A549 (cell line): ENCODE measurements around the gene DAB1. TPM values are rescaled to one million over a fixed set of nuclear protein-coding genes. Genes with fewer than 3 reads are reported as not detected.

Experiments
- ATAC-seq, 2 experiments: fragments of 200-7000 bp in 1 of 2; fragments of >200 bp in 1 of 2; cut with Nextera tagmentation in 1 of 2; cut with Tn5 transposase in 1 of 2; 3 replicates each; pipeline versions ENCODE4 v1.8.0 to v1.9.1; 2018 to 2020; ENCODE audit warnings: mild to moderate bottlenecking in 1 of 2, moderate library complexity in 1 of 2
- CTCF ChIA-PET: fragments of 300-600 bp; sonication (Branson Sonifier 250); formaldehyde crosslinking; extraction: SDS; loops from one replicate; lab custom pipeline; 2021; ENCODE audit warnings: antibody characterized with exemption, inconsistent platforms; lab: Yijun Ruan, JAX
- POLR2A ChIA-PET: fragments of 350-600 bp; formaldehyde crosslinking; extraction: SDS; loops from one replicate; lab custom pipeline; 2021; ENCODE audit warnings: antibody characterized with exemption, inconsistent platforms; lab: Yijun Ruan, JAX
- DNase-seq, 2 experiments: peaks; one replicate each; pipeline versions ENCODE4 v3.0.0 to v3.0.0-alpha.2; 2011 to 2016; ENCODE audit warnings: low read depth in 1 of 2, low spot score in 1 of 2
- FAIRE-seq: peaks from 2 replicates; lab custom pipeline; 2011; peaks lifted over from hg19 to GRCh38; lab: Jason Lieb, UNC
- H3K27ac ChIP-seq, 2 experiments: fragments of >200 bp; sonication (Bioruptor Twin); formaldehyde crosslinking; 3 replicates each; pipeline ENCODE4 v1.5.1; 2016 to 2017
- H3K4me1 ChIP-seq: fragments of >200 bp; sonication (Bioruptor Twin); formaldehyde crosslinking; 3 replicates; pipeline ENCODE4 v1.6.1; 2016
- H3K4me2 ChIP-seq: fragments of >200 bp; sonication (Bioruptor Twin); formaldehyde crosslinking; 3 replicates; pipeline ENCODE4 v1.6.1; 2016
- H3K4me3 ChIP-seq: fragments of >200 bp; sonication (Bioruptor Twin); formaldehyde crosslinking; 3 replicates; pipeline ENCODE4 v1.5.1; 2016
- H3K9me3 ChIP-seq: fragments of >200 bp; sonication (Bioruptor Twin); formaldehyde crosslinking; 3 replicates; pipeline ENCODE4 v1.6.1; 2016
- CBX8 ChIP-seq: fragments of 200-600 bp; sonication (generic); IDR thresholded peaks from 2 replicates; pipeline ENCODE4 v1.6.1; 2016
- CHD4 ChIP-seq: fragments of 200-600 bp; sonication (generic); IDR thresholded peaks from 2 replicates; pipeline ENCODE4 v1.6.1; 2016; ENCODE audit warnings: antibody characterized with exemption, mild to moderate bottlenecking, borderline replicate concordance
- E2F6 ChIP-seq: IDR thresholded peaks from 2 replicates; pipeline ENCODE4 v1.6.1; 2012; ENCODE audit warnings: low read depth, borderline replicate concordance
- EHMT2 ChIP-seq: fragments of 200-600 bp; sonication (generic); IDR thresholded peaks from 2 replicates; pipeline ENCODE4 v1.6.1; 2016; ENCODE audit warnings: antibody characterized with exemption, low read depth, mild to moderate bottlenecking, moderate library complexity
- EP300 ChIP-seq, 2 experiments: fragments of >200 bp; sonication (Bioruptor Twin); formaldehyde crosslinking; IDR thresholded peaks; 2 replicates in 1 of 2; 3 replicates in 1 of 2; pipeline ENCODE4 v1.6.1; 2016 to 2017
- GATA3 ChIP-seq: IDR thresholded peaks from 2 replicates; pipeline ENCODE4 v1.6.1; 2012; ENCODE audit warnings: borderline replicate concordance
- HDAC2 ChIP-seq: fragments of 200-600 bp; sonication (generic); IDR thresholded peaks from 2 replicates; pipeline ENCODE4 v1.6.1; 2016
- HMGXB4 ChIP-seq: fragments of 250-450 bp; sonication (Bioruptor Pico); IDR thresholded peaks from 2 replicates; pipeline ENCODE4 v1.5.0; 2021; ENCODE audit warnings: mild to moderate bottlenecking, moderate library complexity, borderline replicate concordance
- HOXA7 ChIP-seq: fragments of 250-450 bp; sonication (Bioruptor Pico); IDR thresholded peaks from 2 replicates; pipeline ENCODE4 v1.5.0; 2020; ENCODE audit warnings: mild to moderate bottlenecking, moderate library complexity
- HOXB5 ChIP-seq: fragments of 250-450 bp; sonication (Bioruptor Pico); IDR thresholded peaks from 2 replicates; pipeline ENCODE4 v1.5.0; 2020; ENCODE audit warnings: mild to moderate bottlenecking, moderate library complexity
- MAZ ChIP-seq: fragments of 150-350 bp; IDR thresholded peaks from 2 replicates; pipeline ENCODE4 v1.6.1; 2014; ENCODE audit warnings: antibody characterized with exemption, low read depth, low read length, borderline replicate concordance
- NPAS2 ChIP-seq: fragments of 250-450 bp; sonication (Bioruptor Pico); IDR thresholded peaks from 2 replicates; pipeline ENCODE4 v1.8.0; 2022; ENCODE audit warnings: mild to moderate bottlenecking, moderate library complexity, borderline replicate concordance
- PHF8 ChIP-seq: fragments of 200-600 bp; sonication (generic); IDR thresholded peaks from 2 replicates; pipeline ENCODE4 v1.6.1; 2016; ENCODE audit warnings: low read depth, mild to moderate bottlenecking, antibody characterized with exemption, moderate library complexity, borderline replicate concordance
- POLR2AphosphoS2 ChIP-seq: conservative IDR thresholded peaks from 2 replicates; pipeline ENCODE4 v1.6.1; 2012; ENCODE audit warnings: low read length, improper control_type of control experiment, inconsistent platforms
- RCOR1 ChIP-seq: fragments of 150-350 bp; IDR thresholded peaks from 2 replicates; pipeline ENCODE4 v1.6.1; 2014; ENCODE audit warnings: antibody characterized with exemption, low read length, low read depth
- REST ChIP-seq: fragments of 200-600 bp; sonication (generic); IDR thresholded peaks from 2 replicates; pipeline ENCODE4 v1.6.1; 2016; ENCODE audit warnings: antibody characterized with exemption, mild to moderate bottlenecking, moderate library complexity
- SMC3 ChIP-seq: fragments of >200 bp; sonication (Bioruptor Twin); formaldehyde crosslinking; IDR thresholded peaks from 3 replicates; pipeline ENCODE4 v1.6.1; 2018; ENCODE audit warnings: inconsistent platforms
- ZC3H11A ChIP-seq: fragments of 450-650 bp; IDR thresholded peaks from 2 replicates; pipeline ENCODE4 v1.6.1; 2014; ENCODE audit warnings: antibody characterized with exemption, mild to moderate bottlenecking
- ZNF302 ChIP-seq: fragments of 250-450 bp; sonication (Bioruptor Pico); IDR thresholded peaks from 2 replicates; pipeline ENCODE4 v1.9.0; 2021; ENCODE audit warnings: inconsistent platforms, mild to moderate bottlenecking, moderate library complexity
- ZSCAN20 ChIP-seq: fragments of 250-450 bp; sonication (Bioruptor Pico); IDR thresholded peaks from 2 replicates; pipeline ENCODE4 v1.8.0; 2022; ENCODE audit warnings: mild to moderate bottlenecking, moderate library complexity
- WGBS: methylation state at CpG from one replicate; pipeline ENCODE4 v1.1.6; 2017; ENCODE audit errors: missing lambda C conversion rate; 5-methylcytosine and 5-hydroxymethylcytosine counted together
- polyA plus RNA-seq, 4 experiments: library from polyadenylated mRNA; depleted of rRNA in 3 of 4; stranded (reverse); fragments of >200 nt; fragmentation: RNase III in 1 of 4; extraction: RNeasy Plus Mini Kit Qiagen cat#74134 plus additional on column Dnase treatment in 1 of 4; gene quantifications; 2 replicates in 3 of 4; 3 replicates in 1 of 4; pipeline ENCODE4 v1.2.3, GENCODE V29; 2011 to 2017
- TF ChIP-seq, protein P1 (sequence below): fragments of 450-650 bp; IDR thresholded peaks from 2 replicates; pipeline ENCODE4 v1.6.1; 2014; ENCODE audit warnings: antibody characterized with exemption

DAB1 gene
- polyA plus RNA-seq, 2 of the 4 experiments (the other 2 are of a cell fraction), result not detected

GRCh38 chr1:57258557-57259325 is 165.1 kb downstream of the DAB1 start:
- Histone ChIP-seq H3K27ac (no peak overlapping the region), H3K9me3 (no peaks in the 10 kb centered on the region), H3K4me1 (no peaks in the 10 kb centered on the region), H3K4me2 (no peak overlapping the region), H3K4me3 (no peak overlapping the region)
- WGBS, result 24% methylated on average over 5 of the region's 5 CpGs
- ChIA-PET POLR2A (no interaction called here), CTCF (no interaction called here)
- FAIRE-seq (no peak), ATAC-seq (no peak), DNase-seq (no peak)
- TF ChIP-seq ZNF302 (CRISPR knock-in tag), result no peak
- no peak for TF ChIP-seq CBX8
- TF ChIP-seq REST, result no peak
- TF ChIP-seq EHMT2, result no peak
- TF ChIP-seq ZSCAN20 (CRISPR knock-in tag), result no peak
- TF ChIP-seq ZC3H11A, result no peak
- no peak for TF ChIP-seq NPAS2
- no peak for TF ChIP-seq CHD4
- no peak for TF ChIP-seq POLR2AphosphoS2
- no peak for TF ChIP-seq PHF8
- TF ChIP-seq HDAC2, result no peak
- no peak for TF ChIP-seq SMC3
- no peak for TF ChIP-seq HOXB5 (CRISPR knock-in tag)
- no peak for TF ChIP-seq HOXA7 (CRISPR knock-in tag)
- TF ChIP-seq HMGXB4, result no peak

DNA sequence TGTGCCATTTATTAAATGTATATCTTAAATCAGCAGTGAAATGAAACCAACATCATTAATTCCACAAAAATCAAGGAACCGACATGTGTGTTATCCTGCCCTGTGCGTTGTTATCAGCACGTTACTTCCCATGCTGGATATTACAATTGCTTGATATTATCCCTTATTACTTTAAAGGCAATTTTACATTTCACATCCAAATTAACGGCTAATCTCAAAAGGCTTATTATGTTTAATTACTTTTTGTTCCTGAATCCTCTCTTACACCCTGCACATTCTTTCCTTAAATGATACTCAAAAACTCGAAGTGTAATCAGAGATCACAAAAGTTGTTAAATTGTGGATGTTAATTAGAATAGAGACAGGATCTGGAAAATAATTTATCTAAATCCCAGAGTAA is 167.9 kb downstream of the DAB1 start:
- ChIA-PET POLR2A (no interaction called here), CTCF (no interaction called here)
- Histone ChIP-seq H3K4me2 (no peak overlapping the region), H3K9me3 (no peaks in the 10 kb centered on the region), H3K4me1 (no peaks in the 10 kb centered on the region), H3K27ac (no peak overlapping the region), H3K4me3 (no peak overlapping the region)
- TF ChIP-seq, protein P1, sequence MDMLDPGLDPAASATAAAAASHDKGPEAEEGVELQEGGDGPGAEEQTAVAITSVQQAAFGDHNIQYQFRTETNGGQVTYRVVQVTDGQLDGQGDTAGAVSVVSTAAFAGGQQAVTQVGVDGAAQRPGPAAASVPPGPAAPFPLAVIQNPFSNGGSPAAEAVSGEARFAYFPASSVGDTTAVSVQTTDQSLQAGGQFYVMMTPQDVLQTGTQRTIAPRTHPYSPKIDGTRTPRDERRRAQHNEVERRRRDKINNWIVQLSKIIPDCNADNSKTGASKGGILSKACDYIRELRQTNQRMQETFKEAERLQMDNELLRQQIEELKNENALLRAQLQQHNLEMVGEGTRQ, result no peak
- no peak for TF ChIP-seq HDAC2
- TF ChIP-seq GATA3, result no peak
- FAIRE-seq, result no peak
- DNase-seq, result no peak
- WGBS, result 24% methylated on average over 5 of the region's 5 CpGs
- ATAC-seq, result no peak

DNA sequence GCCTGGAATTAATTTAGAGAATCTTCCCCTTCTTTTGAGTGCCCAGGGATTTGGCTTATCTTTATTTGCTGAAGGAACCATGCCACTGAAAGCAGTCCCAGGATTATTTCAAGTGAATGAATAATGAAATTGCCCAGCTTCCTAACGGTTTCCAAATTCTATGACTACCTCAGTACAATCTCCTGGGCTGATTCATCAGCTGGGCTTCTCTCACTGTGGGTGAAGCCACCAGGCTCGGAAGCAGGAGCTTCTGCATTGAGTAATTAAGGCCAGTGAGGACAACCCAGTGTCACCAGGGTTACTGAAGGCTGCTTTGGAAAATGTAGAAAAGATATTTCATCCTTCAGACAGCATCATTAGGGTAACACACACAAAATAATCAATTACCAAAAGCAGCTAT is 169.8 kb downstream of the DAB1 start:
- no peaks in the 10 kb centered on the region for H3K9me3 ChIP-seq
- no peaks in the 10 kb centered on the region for H3K4me1 ChIP-seq
- no peak overlapping the region for H3K27ac ChIP-seq
- no peak overlapping the region for H3K4me3 ChIP-seq
- ATAC-seq, result no peak
- FAIRE-seq, result no peak
- H3K4me2 ChIP-seq, result no peak overlapping the region
- 0% methylated on average over 1 of the region's 2 CpGs for WGBS
- no peak for TF ChIP-seq EP300 (IDR thresholded peaks at IDR 0.05)
- TF ChIP-seq POLR2AphosphoS2, result no peak
- no peak for TF ChIP-seq E2F6
- TF ChIP-seq HMGXB4, result no peak
- no peak for TF ChIP-seq RCOR1
- TF ChIP-seq MAZ, result no peak
- POLR2A ChIA-PET, result no interaction called here
- DNase-seq, result no peak
- CTCF ChIA-PET, result no interaction called here
